ENCODE results near the gene SP7. TPM values are rescaled to one million over a fixed set of nuclear protein-coding genes. Genes with fewer than 3 reads are reported as not detected.

Gene SP7
- total RNA-seq, 1 experiment from 2014 or later = not detected

DNA sequence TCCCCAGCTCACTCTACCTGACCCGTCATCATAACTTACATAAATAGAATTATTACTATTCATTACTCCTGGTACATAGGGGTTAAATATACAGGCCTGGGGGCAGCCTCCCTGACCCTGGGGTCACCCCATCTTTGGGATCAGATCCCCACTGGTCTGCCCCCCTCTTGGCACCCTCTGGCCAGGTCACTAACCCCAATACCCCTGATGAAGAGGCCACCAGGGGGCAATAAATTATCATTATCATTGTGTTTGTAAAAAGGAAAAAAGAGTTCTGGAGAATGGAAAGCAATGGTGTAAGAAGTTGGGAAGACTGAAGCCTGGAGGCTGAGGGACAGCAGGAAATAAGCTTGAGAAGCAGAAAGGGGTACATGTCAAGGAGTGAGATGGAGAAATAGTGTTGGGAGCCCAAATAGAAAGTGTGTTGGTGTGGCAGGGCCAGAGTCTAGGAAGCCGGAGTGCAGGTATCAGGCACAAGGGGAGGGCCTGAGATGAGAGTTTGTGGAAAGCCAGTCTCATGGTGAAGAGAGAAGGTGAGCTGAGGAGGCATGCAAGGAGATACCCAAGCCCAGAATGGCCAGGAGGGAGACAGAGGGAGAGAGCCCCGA, 8.6 kb downstream of the SP7 start:
- intact Hi-C loops (cut with micrococcal nuclease; ENCODE audit: unreplicated experiment) = loop anchor here (1.0 kb wide), 1 partner anchor 94 kb away; no protein-coding TSS in a partner anchor
- no TSS peak for BruUV-seq (replicated peaks)

DNA sequence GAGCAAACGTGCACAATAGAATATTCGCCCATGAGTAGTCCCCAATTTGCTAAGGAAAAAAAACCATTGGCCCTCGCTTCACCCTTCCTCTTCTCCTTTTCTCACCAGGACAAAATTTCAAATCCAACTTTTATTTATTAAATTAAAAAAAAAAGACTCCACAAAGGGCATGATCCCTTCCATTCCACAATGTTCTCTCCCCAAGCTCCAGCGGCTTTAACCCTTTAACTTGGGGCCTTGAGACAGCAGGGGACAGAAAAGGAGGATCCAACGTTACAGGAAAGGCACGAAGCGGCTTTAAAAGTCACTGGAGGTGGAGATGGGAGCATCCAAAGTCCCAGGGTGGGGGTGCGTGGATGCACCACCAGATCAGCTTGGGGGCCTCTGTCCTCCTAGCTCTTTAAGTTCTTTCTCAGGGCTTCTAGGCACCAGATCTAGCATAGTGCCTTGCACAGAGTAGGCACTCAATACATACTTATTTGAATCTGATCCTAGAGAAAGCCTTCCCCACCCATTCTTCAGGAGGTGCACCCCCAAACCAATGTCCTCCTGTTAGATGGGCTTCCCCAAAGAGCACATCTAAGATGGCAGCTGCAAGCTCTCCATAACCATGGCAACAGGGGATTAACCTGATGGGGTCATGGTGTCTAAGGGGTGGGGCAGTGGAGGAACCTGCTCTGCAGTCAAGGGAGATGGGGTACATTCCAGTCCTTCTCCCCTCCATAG, 9.5 kb downstream of the SP7 start:
- intact Hi-C loops (cut with micrococcal nuclease; ENCODE audit: unreplicated experiment) = loop anchor here (1.0 kb wide), 1 partner anchor 95 kb away; no protein-coding TSS in a partner anchor
- DNase-seq = no peak
- CTCF ChIA-PET = interaction anchor here (0.6 to 2.1 kb wide), 4 partner anchors 13 to 182 kb away, joined by 4 to 11 read pairs (median 8); no protein-coding TSS in a partner anchor
- Mint-ChIP-seq H3K27ac (ENCODE audit: unreplicated experiment) (no peak overlapping the region), H3K4me3 (ENCODE audit: low read depth, unreplicated experiment) (peak overlapping the region; percentile 58), H3K36me3 (ENCODE audit: insufficient read depth, unreplicated experiment) (peaks cover 7% of the 10 kb centered on the region), H3K27me3 (ENCODE audit: unreplicated experiment) (peaks cover 36% of the 10 kb centered on the region), H3K9me3 (ENCODE audit: low read depth, unreplicated experiment) (no peaks in the 10 kb centered on the region), H3K4me1 (ENCODE audit: low read depth, unreplicated experiment) (no peaks in the 10 kb centered on the region)
- no TSS peak for BruUV-seq (replicated peaks)
- TF ChIP-seq, protein P1, sequence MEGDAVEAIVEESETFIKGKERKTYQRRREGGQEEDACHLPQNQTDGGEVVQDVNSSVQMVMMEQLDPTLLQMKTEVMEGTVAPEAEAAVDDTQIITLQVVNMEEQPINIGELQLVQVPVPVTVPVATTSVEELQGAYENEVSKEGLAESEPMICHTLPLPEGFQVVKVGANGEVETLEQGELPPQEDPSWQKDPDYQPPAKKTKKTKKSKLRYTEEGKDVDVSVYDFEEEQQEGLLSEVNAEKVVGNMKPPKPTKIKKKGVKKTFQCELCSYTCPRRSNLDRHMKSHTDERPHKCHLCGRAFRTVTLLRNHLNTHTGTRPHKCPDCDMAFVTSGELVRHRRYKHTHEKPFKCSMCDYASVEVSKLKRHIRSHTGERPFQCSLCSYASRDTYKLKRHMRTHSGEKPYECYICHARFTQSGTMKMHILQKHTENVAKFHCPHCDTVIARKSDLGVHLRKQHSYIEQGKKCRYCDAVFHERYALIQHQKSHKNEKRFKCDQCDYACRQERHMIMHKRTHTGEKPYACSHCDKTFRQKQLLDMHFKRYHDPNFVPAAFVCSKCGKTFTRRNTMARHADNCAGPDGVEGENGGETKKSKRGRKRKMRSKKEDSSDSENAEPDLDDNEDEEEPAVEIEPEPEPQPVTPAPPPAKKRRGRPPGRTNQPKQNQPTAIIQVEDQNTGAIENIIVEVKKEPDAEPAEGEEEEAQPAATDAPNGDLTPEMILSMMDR (IDR thresholded peaks at IDR 0.05; ENCODE audit: unreplicated experiment) = no peak

More for the DNA sequence above, 8.6 kb downstream of the SP7 start:
- Mint-ChIP-seq H3K36me3 (ENCODE audit: insufficient read depth, unreplicated experiment) (peaks cover 6% of the 10 kb centered on the region), H3K9me3 (ENCODE audit: low read depth, unreplicated experiment) (no peaks in the 10 kb centered on the region), H3K27me3 (ENCODE audit: unreplicated experiment) (peaks cover 45% of the 10 kb centered on the region), H3K4me3 (ENCODE audit: low read depth, unreplicated experiment) (no peak overlapping the region), H3K4me1 (ENCODE audit: low read depth, unreplicated experiment) (no peaks in the 10 kb centered on the region), H3K27ac (ENCODE audit: unreplicated experiment) (no peak overlapping the region)
- TF ChIP-seq, protein P1 (IDR thresholded peaks at IDR 0.05; ENCODE audit: unreplicated experiment) = peak; percentile 26
- CTCF ChIA-PET = interaction anchor here (1.7 to 2.1 kb wide), 3 partner anchors 18 to 181 kb away, joined by 4 to 11 read pairs (median 10); no protein-coding TSS in a partner anchor
- peak; percentile 18 for DNase-seq

DNA sequence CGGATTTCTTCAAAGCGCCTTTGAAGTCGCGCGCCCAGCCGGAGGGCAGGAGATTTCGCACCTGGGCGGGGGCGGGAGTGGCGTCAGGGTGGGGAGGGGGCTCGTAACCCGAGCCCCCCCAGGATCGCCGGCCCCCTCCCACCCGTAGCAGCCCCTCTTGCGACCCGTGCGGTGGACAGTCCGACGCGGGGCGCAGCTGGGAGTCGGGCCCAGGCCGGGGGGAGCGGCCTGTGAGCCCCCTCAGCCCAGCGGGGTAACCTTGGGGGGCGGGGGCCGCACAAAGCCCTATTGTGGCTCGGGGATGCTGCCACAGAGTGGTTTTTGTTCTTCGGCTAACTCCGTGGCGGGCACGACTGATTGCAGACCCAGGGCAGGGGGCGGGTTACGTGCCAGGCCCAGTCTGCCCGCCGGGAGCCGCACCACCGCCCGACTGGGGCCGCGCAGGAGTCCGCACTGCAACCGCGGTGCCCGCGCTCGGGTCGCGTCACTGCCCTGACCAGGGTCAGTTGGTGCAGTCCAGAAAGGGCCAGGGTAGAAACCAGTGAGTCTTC, 10.6 kb downstream of the SP7 start:
- no TSS peak for BruUV-seq (replicated peaks)
- DNase-seq = peak; percentile 31
- H3K9me3 Mint-ChIP-seq (ENCODE audit: low read depth, unreplicated experiment) = no peaks in the 10 kb centered on the region

More for the DNA sequence above, 10.6 kb downstream of the SP7 start:
- Mint-ChIP-seq H3K4me3 (ENCODE audit: low read depth, unreplicated experiment) (peak overlapping the region; percentile 58), H3K4me1 (ENCODE audit: low read depth, unreplicated experiment) (peaks cover 8% of the 10 kb centered on the region), H3K36me3 (ENCODE audit: insufficient read depth, unreplicated experiment) (peaks cover 16% of the 10 kb centered on the region), H3K27ac (ENCODE audit: unreplicated experiment) (no peak overlapping the region), H3K27me3 (ENCODE audit: unreplicated experiment) (peaks cover 32% of the 10 kb centered on the region)
- CTCF ChIA-PET = interaction anchor here (1.2 to 2.1 kb wide), 2 partner anchors 95 to 183 kb away, joined by 3 to 6 read pairs; no protein-coding TSS in a partner anchor
- intact Hi-C loops (cut with micrococcal nuclease; ENCODE audit: unreplicated experiment) = no loop called here
- TF ChIP-seq, protein P1 (IDR thresholded peaks at IDR 0.05; ENCODE audit: unreplicated experiment) = no peak

All from Calu3 (cell line).